Measurements from ENCODE around the gene PLLP.
A peak's percentile ranks its signal among the peaks of the same experiment; 100 is the strongest.

The PLLP gene

GRCh38 chr16:57236022-57236350 lies 48.5 kb downstream of the PLLP start:
- no peak for TF ChIP-seq CTCF (IDR thresholded peaks at IDR 0.05; ENCODE audit: low read depth, low read length, missing control alignments)
- in situ Hi-C loops (cut with HindIII; ENCODE audit: low pct_ligation_motif_present, low sequenced_read_pairs), result no loop called here
- DNase-seq, result no peak
- H3K4me3 ChIP-seq (ENCODE audit: low read depth, low read length), result no peak overlapping the region
- H3K27me3 ChIP-seq (replicated peaks), result no peaks in the 10 kb centered on the region
- peaks cover 45% of the 10 kb centered on the region for H3K36me3 ChIP-seq (replicated peaks)
- peak overlapping the region; percentile 62 for H3K27ac ChIP-seq

GRCh38 chr16:57235128-57236021 lies 49.1 kb downstream of the PLLP start:
- Histone ChIP-seq H3K27ac (peak overlapping the region; percentile 47), H3K4me3 (ENCODE audit: low read depth, low read length) (no peak overlapping the region), H3K36me3 (replicated peaks) (peaks cover 51% of the 10 kb centered on the region), H3K27me3 (replicated peaks) (no peaks in the 10 kb centered on the region)
- TF ChIP-seq CTCF (IDR thresholded peaks at IDR 0.05; ENCODE audit: low read depth, low read length, missing control alignments), result no peak
- in situ Hi-C loops (cut with HindIII; ENCODE audit: low pct_ligation_motif_present, low sequenced_read_pairs), result no loop called here
- DNase-seq, result peak; percentile 95

GRCh38 chr16:57234707-57235092 lies 49.8 kb downstream of the PLLP start:
- Histone ChIP-seq H3K27me3 (replicated peaks) (no peaks in the 10 kb centered on the region), H3K27ac (no peak overlapping the region), H3K36me3 (replicated peaks) (peaks cover 51% of the 10 kb centered on the region), H3K4me3 (ENCODE audit: low read depth, low read length) (no peak overlapping the region)
- no peak for TF ChIP-seq CTCF (IDR thresholded peaks at IDR 0.05; ENCODE audit: low read depth, low read length, missing control alignments)
- DNase-seq, result no peak
- in situ Hi-C loops (cut with HindIII; ENCODE audit: low pct_ligation_motif_present, low sequenced_read_pairs), result no loop called here

- no peak overlapping the region for H3K27ac ChIP-seq
Measured at GRCh38 chr16:57233944-57234706, 50.3 kb downstream of the PLLP start.

GRCh38 chr16:57231821-57232350 lies 52.6 kb downstream of the PLLP start:
- H3K4me3 ChIP-seq (ENCODE audit: low read depth, low read length), result no peak overlapping the region
- no peaks in the 10 kb centered on the region for H3K27me3 ChIP-seq (replicated peaks)
- peaks cover 60% of the 10 kb centered on the region for H3K36me3 ChIP-seq (replicated peaks)
- H3K27ac ChIP-seq, result no peak overlapping the region
- in situ Hi-C loops (cut with HindIII; ENCODE audit: low pct_ligation_motif_present, low sequenced_read_pairs), result no loop called here
- no peak for TF ChIP-seq CTCF (IDR thresholded peaks at IDR 0.05; ENCODE audit: low read depth, low read length, missing control alignments)
- no peak for DNase-seq

More at GRCh38 chr16:57233944-57234706, 50.3 kb downstream of the PLLP start:
- Histone ChIP-seq H3K4me3 (ENCODE audit: low read depth, low read length) (no peak overlapping the region), H3K36me3 (replicated peaks) (peaks cover 51% of the 10 kb centered on the region), H3K27me3 (replicated peaks) (no peaks in the 10 kb centered on the region)
- in situ Hi-C loops (cut with HindIII; ENCODE audit: low pct_ligation_motif_present, low sequenced_read_pairs), result no loop called here
- no peak for TF ChIP-seq CTCF (IDR thresholded peaks at IDR 0.05; ENCODE audit: low read depth, low read length, missing control alignments)
- no peak for DNase-seq

All from brain microvascular endothelial cell (primary cell).